ENCODE results near the gene ESRP2.

Gene ESRP2

DNA sequence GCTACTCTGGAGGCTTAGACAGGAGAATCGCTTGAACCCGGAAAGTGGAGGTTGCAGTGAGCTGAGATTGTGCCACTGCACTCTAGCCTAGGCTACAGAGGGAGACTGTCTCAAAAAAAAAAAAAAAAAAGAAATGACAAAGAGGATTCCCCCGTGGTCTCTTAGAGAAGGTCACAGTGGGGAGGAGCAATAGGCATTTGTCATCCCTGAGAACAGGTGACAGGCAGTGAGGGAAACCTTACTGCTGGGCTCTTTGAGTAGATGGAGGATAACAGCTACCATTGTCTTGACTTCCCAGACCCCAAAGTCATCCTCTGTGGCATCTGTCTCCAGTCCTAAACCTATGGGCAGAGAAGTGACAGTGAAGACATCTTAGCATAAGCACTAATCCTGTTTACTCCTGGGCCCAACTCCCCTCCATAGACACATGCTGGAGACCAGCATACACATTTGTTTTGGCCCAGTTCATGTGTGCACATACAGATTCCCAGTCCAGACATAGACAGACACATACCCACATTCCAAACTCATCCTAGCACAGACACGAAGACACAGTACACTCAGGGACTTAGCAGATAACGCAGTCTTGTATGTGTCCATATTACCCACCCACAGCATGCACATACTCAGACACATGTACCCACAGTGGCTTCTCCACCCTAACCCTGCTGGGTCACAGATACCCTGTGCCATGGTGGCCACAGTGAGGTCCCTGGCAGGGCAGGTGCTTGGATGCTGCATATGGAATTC is 2.7 kb downstream of the ESRP2 start:
- TF ChIP-seq, protein P1, sequence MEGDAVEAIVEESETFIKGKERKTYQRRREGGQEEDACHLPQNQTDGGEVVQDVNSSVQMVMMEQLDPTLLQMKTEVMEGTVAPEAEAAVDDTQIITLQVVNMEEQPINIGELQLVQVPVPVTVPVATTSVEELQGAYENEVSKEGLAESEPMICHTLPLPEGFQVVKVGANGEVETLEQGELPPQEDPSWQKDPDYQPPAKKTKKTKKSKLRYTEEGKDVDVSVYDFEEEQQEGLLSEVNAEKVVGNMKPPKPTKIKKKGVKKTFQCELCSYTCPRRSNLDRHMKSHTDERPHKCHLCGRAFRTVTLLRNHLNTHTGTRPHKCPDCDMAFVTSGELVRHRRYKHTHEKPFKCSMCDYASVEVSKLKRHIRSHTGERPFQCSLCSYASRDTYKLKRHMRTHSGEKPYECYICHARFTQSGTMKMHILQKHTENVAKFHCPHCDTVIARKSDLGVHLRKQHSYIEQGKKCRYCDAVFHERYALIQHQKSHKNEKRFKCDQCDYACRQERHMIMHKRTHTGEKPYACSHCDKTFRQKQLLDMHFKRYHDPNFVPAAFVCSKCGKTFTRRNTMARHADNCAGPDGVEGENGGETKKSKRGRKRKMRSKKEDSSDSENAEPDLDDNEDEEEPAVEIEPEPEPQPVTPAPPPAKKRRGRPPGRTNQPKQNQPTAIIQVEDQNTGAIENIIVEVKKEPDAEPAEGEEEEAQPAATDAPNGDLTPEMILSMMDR (IDR thresholded peaks at IDR 0.05): no peak
- Histone ChIP-seq H3K4me2 (ENCODE audit: low read length) (peak overlapping the region; percentile 92), H2AFZ (no peak overlapping the region), H3K4me3 (ENCODE audit: low read depth, low read length) (no peak overlapping the region), H3K27me3 (ENCODE audit: control insufficient read depth, insufficient read depth, low read length) (no peaks in the 10 kb centered on the region), H3K9me3 (ENCODE audit: control insufficient read depth, low read length) (no peaks in the 10 kb centered on the region), H3K27ac (peak overlapping the region; percentile 92), H3K9ac (no peak overlapping the region), H3K36me3 (ENCODE audit: control insufficient read depth, insufficient read depth, low read length) (no peaks in the 10 kb centered on the region), H3K4me1 (peaks cover 30% of the 10 kb centered on the region), H3K79me2 (peaks cover 3% of the 10 kb centered on the region)

DNA sequence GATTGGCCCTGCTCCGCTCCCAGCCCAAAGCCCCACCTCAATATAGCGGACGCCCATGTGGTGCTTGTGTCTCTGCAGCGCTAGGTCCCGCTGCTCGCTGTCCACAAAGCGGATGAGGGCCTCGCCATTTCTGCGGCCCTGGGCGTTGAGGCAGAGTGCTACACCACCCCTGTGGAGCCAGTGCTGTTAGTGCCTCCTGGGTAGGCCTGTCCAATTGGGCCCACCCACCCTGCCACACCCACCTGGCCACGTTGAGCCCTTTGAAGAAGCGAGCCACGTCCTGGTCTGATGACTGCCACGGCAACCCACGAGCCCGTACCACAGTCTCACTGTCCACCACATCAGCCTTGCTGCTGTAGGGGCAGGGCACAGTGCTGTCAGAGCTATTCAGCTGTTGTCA is 3.6 kb downstream of the ESRP2 start:
- TF ChIP-seq, protein P1 (IDR thresholded peaks at IDR 0.05): no peak
- Histone ChIP-seq H3K36me3 (ENCODE audit: control insufficient read depth, insufficient read depth, low read length) (no peaks in the 10 kb centered on the region), H3K4me1 (peaks cover 30% of the 10 kb centered on the region)

DNA sequence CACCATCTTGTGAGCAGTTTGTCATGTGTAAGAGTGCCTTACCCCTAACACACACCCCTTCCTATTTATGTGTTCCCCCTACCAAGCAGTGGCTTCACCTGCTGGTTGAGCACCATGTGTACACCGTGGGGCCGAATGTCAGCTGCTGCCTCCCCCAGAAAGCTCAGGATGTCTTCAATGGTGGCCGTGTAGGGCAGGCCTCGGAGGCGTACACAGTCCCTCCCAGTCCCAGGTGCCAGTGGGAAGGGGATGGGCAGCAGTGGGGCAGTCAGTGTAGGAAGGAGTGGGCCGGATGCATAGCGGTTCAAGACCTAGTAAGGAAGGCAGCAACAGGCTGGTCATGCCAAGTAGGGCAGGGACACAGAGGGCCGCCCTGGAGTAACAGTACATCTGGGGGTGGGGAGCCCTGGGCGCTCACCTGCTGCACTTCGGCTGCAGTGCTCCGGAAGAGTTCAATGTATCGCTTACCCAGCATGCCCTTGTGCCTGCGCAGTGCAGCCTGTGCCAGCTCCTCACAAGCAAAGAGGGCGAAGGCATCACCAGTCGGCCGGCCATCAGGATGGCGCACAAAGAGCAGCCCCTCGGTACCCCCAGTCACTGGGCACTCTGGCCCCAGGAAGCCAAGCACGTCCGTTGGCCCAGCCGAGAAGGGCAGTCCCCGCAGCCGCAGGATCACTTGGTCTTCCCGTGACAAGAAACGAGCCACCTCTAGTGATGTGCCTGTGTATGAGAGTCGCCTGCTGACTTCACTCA is 4.4 kb downstream of the ESRP2 start:
- H3K4me2 ChIP-seq (ENCODE audit: low read length): no peak overlapping the region
- no peak overlapping the region for H3K9ac ChIP-seq
- H3K4me3 ChIP-seq (ENCODE audit: low read depth, low read length): no peak overlapping the region
- no peak overlapping the region for H2AFZ ChIP-seq
- no peaks in the 10 kb centered on the region for H3K27me3 ChIP-seq (ENCODE audit: control insufficient read depth, insufficient read depth, low read length)
- H3K4me1 ChIP-seq: peaks cover 27% of the 10 kb centered on the region
- peaks cover 3% of the 10 kb centered on the region for H3K79me2 ChIP-seq
- TF ChIP-seq, protein P1 (IDR thresholded peaks at IDR 0.05): no peak
- no peak overlapping the region for H3K27ac ChIP-seq
- no peaks in the 10 kb centered on the region for H3K36me3 ChIP-seq (ENCODE audit: control insufficient read depth, insufficient read depth, low read length)
- no peaks in the 10 kb centered on the region for H3K9me3 ChIP-seq (ENCODE audit: control insufficient read depth, low read length)

More for the DNA sequence above, 3.6 kb downstream of the ESRP2 start:
- Histone ChIP-seq H3K79me2 (peaks cover 3% of the 10 kb centered on the region), H2AFZ (no peak overlapping the region), H3K27me3 (ENCODE audit: control insufficient read depth, insufficient read depth, low read length) (no peaks in the 10 kb centered on the region), H3K9me3 (ENCODE audit: control insufficient read depth, low read length) (no peaks in the 10 kb centered on the region), H3K9ac (no peak overlapping the region), H3K27ac (no peak overlapping the region), H3K4me2 (ENCODE audit: low read length) (no peak overlapping the region), H3K4me3 (ENCODE audit: low read depth, low read length) (no peak overlapping the region)

- TF ChIP-seq, protein P1 (IDR thresholded peaks at IDR 0.05): no peak
- Histone ChIP-seq H3K9me3 (ENCODE audit: control insufficient read depth, low read length) (no peaks in the 10 kb centered on the region), H3K4me1 (peaks cover 24% of the 10 kb centered on the region), H3K27ac (no peak overlapping the region), H3K4me3 (ENCODE audit: low read depth, low read length) (no peak overlapping the region), H3K79me2 (peaks cover 3% of the 10 kb centered on the region), H3K9ac (no peak overlapping the region), H3K4me2 (ENCODE audit: low read length) (no peak overlapping the region), H3K27me3 (ENCODE audit: control insufficient read depth, insufficient read depth, low read length) (no peaks in the 10 kb centered on the region), H3K36me3 (ENCODE audit: control insufficient read depth, insufficient read depth, low read length) (no peaks in the 10 kb centered on the region), H2AFZ (no peak overlapping the region)
Measured at GRCh38 chr16:68230956-68231355, 5.0 kb downstream of the ESRP2 start.

Data from parathyroid adenoma (tissue), 2 donors.